Erythroblast (primary cell): ENCODE measurements around the gene MOGAT1.

ENCODE experiments used
- GATA1 ChIP-seq: IDR thresholded peaks from 2 replicates; pipeline ENCODE4 v1.6.1; 2011; ENCODE audit warnings: low read depth, mild to moderate bottlenecking, control low read depth, low read length, moderate library complexity
- POLR2A ChIP-seq: IDR thresholded peaks from 2 replicates; pipeline ENCODE4 v1.6.1; 2011; ENCODE audit warnings: mild to moderate bottlenecking, low read length

- no peak for TF ChIP-seq POLR2A
- no peak for TF ChIP-seq GATA1
These were observed 22.4 kb downstream of the MOGAT1 start for GRCh38 chr2:222693837-222694236.
